CD4-positive, alpha-beta memory T cell (primary cell): ENCODE measurements around the gene PRKAG1. TPM values are rescaled to one million over a fixed set of nuclear protein-coding genes. Genes with fewer than 3 reads are reported as not detected.

Experiments used
- CTCF ChIA-PET: fragments of 350-600 bp; sonication (Branson Sonifier 250); formaldehyde crosslinking; loops from one replicate; lab custom pipeline; 2021; ENCODE audit warnings: inconsistent platforms; ENCODE audit not compliant: partially characterized antibody; lab: Charles Lee
- POLR2A ChIA-PET: fragments of 350-600 bp; sonication (Branson Sonifier 250); formaldehyde crosslinking; loops from one replicate; lab custom pipeline; 2021; ENCODE audit not compliant: partially characterized antibody; lab: Charles Lee
- DNase-seq, 5 donors: peaks; one replicate each; pipeline versions ENCODE4 v3.0.0 to v3.0.0-alpha.2; 2020 to 2022; ENCODE audit warnings: mixed read lengths in 1 of 5
- H3K27ac ChIP-seq: one replicate; pipeline ENCODE4 v1.7.0; 2013; ENCODE audit warnings: low read depth, low read length
- H3K27me3 ChIP-seq: 2 replicates; pipeline ENCODE4 v1.7.0; 2013; ENCODE audit warnings: mild to moderate bottlenecking, low read length, moderate library complexity; ENCODE audit not compliant: insufficient read depth
- H3K36me3 ChIP-seq: 2 replicates; pipeline ENCODE4 v1.7.0; 2013; ENCODE audit warnings: mild to moderate bottlenecking, low read length, moderate library complexity; ENCODE audit not compliant: insufficient read depth
- H3K4me1 ChIP-seq: 2 replicates; pipeline ENCODE4 v1.7.0; 2013; ENCODE audit warnings: mild to moderate bottlenecking, low read length, moderate library complexity; ENCODE audit not compliant: insufficient read depth
- H3K4me3 ChIP-seq, 2 donors: one replicate each; pipeline ENCODE4 v1.7.0; 2013; ENCODE audit warnings: low read length in 2 of 2, mild to moderate bottlenecking in 1 of 2
- H3K9me3 ChIP-seq, 2 donors: one replicate each; pipeline ENCODE4 v1.7.0; 2013; ENCODE audit warnings: low read length in 2 of 2, control low read depth in 1 of 2; ENCODE audit not compliant: control insufficient read depth in 1 of 2
- H3K27ac Mint-ChIP-seq, 7 donors: one replicate each; pipeline ENCODE4 v1.8.0; 2020 to 2021; ENCODE audit warnings: mixed read lengths in 7 of 7, mild to moderate bottlenecking in 6 of 7, inconsistent platforms in 3 of 7, moderate library complexity in 3 of 7
- H3K27me3 Mint-ChIP-seq, 2 donors: one replicate each; pipeline ENCODE4 v1.8.0; 2020 to 2021; ENCODE audit warnings: mixed read lengths in 2 of 2
- H3K36me3 Mint-ChIP-seq, 2 donors: one replicate each; pipeline ENCODE4 v1.8.0; 2020 to 2021; ENCODE audit warnings: mixed read lengths in 2 of 2, inconsistent platforms in 1 of 2, mild to moderate bottlenecking in 1 of 2
- H3K4me1 Mint-ChIP-seq, 4 donors: one replicate each; pipeline ENCODE4 v1.8.0; 2020 to 2021; ENCODE audit warnings: mixed read lengths in 4 of 4, mild to moderate bottlenecking in 1 of 4
- H3K4me3 Mint-ChIP-seq, 8 donors: one replicate each; pipeline ENCODE4 v1.8.0; 2020 to 2021; ENCODE audit warnings: mixed read lengths in 8 of 8, mild to moderate bottlenecking in 7 of 8, moderate library complexity in 6 of 8, inconsistent platforms in 3 of 8
- H3K9me3 Mint-ChIP-seq, 8 donors: one replicate each; pipeline ENCODE4 v1.8.0; 2020 to 2021; ENCODE audit warnings: mixed read lengths in 8 of 8, mild to moderate bottlenecking in 5 of 8, inconsistent platforms in 3 of 8, moderate library complexity in 1 of 8
- intact Hi-C: fragments of 100-400 bp; cut with micrococcal nuclease; formaldehyde crosslinking; loops from one replicate; pipeline ENCODE4 v1.15.1; 2023
- polyA plus RNA-seq, 2 donors: library from polyadenylated mRNA; unstranded; fragments of 300-500 nt; fragmentation: Illumina TruSeq; gene quantifications; one replicate each; pipeline ENCODE4 v1.2.3, GENCODE V29; 2021
- total RNA-seq, 2 experiments: library from RNA; stranded (reverse); gene quantifications; one replicate each; pipeline ENCODE4 v1.2.3, GENCODE V29; 2021

Gene PRKAG1
- total and polyA plus RNA-seq, 4 experiments from 2014 or later, result 47.8 to 53.7 (median 49.6) TPM

GRCh38 chr12:48977290-48978281, 41.0 kb downstream of the PRKAG1 start:
- Histone ChIP-seq H3K4me3 (no peak overlapping the region), H3K4me1 (peaks cover 50% of the 10 kb centered on the region), H3K27me3 (peaks cover 17% of the 10 kb centered on the region), H3K36me3 (no peaks in the 10 kb centered on the region), H3K9me3 (no peaks in the 10 kb centered on the region), H3K27ac (no peak overlapping the region)
- CTCF ChIA-PET, result interaction anchor here (1.0 to 13.4 kb wide), 22 partner anchors 10 to 128 kb away, joined by 3 to 244 read pairs (median 5); partner anchors contain the start of genes ARF3, DDN, DDX23 and FKBP11
- intact Hi-C loops, result loop anchor here (1.0 to 5.0 kb wide), 3 partner anchors 20 to 75 kb away; partner anchors contain the start of genes ARF3 and FKBP11
- H3K27ac Mint-ChIP-seq, result peak overlapping the region; percentile 57 to 97 (median 83)
- H3K4me3 Mint-ChIP-seq, result peak overlapping the region; percentile 48 to 80 (median 60)
- POLR2A ChIA-PET, result interaction anchor here (0.8 to 6.4 kb wide), 10 partner anchors 11 to 260 kb away, joined by 3 to 55 read pairs (median 14); partner anchors contain the start of genes ARF3, DDX23, FKBP11 and TUBA1B
- DNase-seq, result peak; percentile 75 to 93 (median 80)
- peaks cover 35 to 65% (median 46%) of the 10 kb centered on the region in 4 donors for H3K4me1 Mint-ChIP-seq
- H3K36me3 Mint-ChIP-seq, result peaks cover 0 to 1% of the 10 kb centered on the region in 2 donors
- H3K27me3 Mint-ChIP-seq, result peaks cover 11 to 26% of the 10 kb centered on the region in 2 donors
- peaks cover 0 to 13% (median 0%) of the 10 kb centered on the region in 8 donors for H3K9me3 Mint-ChIP-seq

GRCh38 chr12:48973941-48974673, 44.5 kb downstream of the PRKAG1 start:
- H3K27ac ChIP-seq, result no peak overlapping the region
- intact Hi-C loops, result loop anchor here (2.0 kb wide), 1 partner anchor 15 kb away; no protein-coding TSS in a partner anchor
- Mint-ChIP-seq H3K4me3 (no peak overlapping the region), H3K9me3 (peaks cover 0 to 3% (median 0%) of the 10 kb centered on the region in 8 donors), H3K27me3 (peaks cover 30 to 40% of the 10 kb centered on the region in 2 donors), H3K27ac (no peak overlapping the region), H3K4me1 (peaks cover 24 to 58% (median 43%) of the 10 kb centered on the region in 4 donors), H3K36me3 (no peaks in the 10 kb centered on the region)
- POLR2A ChIA-PET, result interaction anchor here (1.0 kb wide), 1 partner anchor 17 kb away, joined by 4 read pairs; the partner anchor contains the start of gene ARF3
- peaks cover 56% of the 10 kb centered on the region for H3K4me1 ChIP-seq
- CTCF ChIA-PET, result interaction anchor here (0.9 to 13.4 kb wide), 6 partner anchors 9 to 121 kb away, joined by 3 to 244 read pairs (median 4); partner anchors contain the start of genes ARF3 and DDN
- H3K4me3 ChIP-seq, result no peak overlapping the region
- DNase-seq, result no peak
- H3K36me3 ChIP-seq, result no peaks in the 10 kb centered on the region
- peaks cover 31% of the 10 kb centered on the region for H3K27me3 ChIP-seq
- no peaks in the 10 kb centered on the region for H3K9me3 ChIP-seq

DNA sequence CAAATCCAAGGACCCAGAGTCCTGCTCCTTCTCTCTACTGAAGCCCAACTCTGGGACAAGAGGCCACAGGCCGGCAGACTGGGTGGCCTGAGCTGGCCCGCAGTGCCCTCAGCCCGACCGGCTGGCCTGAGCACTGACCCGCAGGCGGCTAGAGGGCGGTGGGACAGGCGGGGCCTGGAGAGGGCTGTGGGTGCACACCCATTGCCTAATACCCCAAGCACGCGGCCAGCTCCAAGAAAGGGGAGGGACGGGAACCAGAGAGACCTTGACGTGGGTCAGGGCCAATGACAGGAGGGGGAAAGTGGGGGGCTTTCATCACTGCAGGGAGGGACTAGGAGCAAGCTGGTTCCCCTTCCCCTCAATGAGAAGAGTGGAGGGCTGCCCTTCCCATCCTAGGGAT, 45.0 kb downstream of the PRKAG1 start:
- POLR2A ChIA-PET, result interaction anchor here (1.0 kb wide), 1 partner anchor 16 kb away, joined by 4 read pairs; the partner anchor contains the start of gene ARF3
- Histone ChIP-seq H3K4me1 (peaks cover 51% of the 10 kb centered on the region), H3K4me3 (no peak overlapping the region), H3K27ac (no peak overlapping the region), H3K36me3 (no peaks in the 10 kb centered on the region), H3K9me3 (no peaks in the 10 kb centered on the region), H3K27me3 (peaks cover 26% of the 10 kb centered on the region)
- intact Hi-C loops, result no loop called here
- peaks cover 21 to 53% (median 40%) of the 10 kb centered on the region in 4 donors for H3K4me1 Mint-ChIP-seq
- no peak overlapping the region for H3K4me3 Mint-ChIP-seq
- no peak for DNase-seq
- no peak overlapping the region for H3K27ac Mint-ChIP-seq
- peaks cover 30 to 37% of the 10 kb centered on the region in 2 donors for H3K27me3 Mint-ChIP-seq
- peaks cover 0 to 3% (median 0%) of the 10 kb centered on the region in 8 donors for H3K9me3 Mint-ChIP-seq
- CTCF ChIA-PET, result interaction anchor here (0.9 to 13.4 kb wide), 6 partner anchors 10 to 120 kb away, joined by 3 to 244 read pairs (median 4); partner anchors contain the start of genes ARF3 and DDN
- no peaks in the 10 kb centered on the region for H3K36me3 Mint-ChIP-seq

GRCh38 chr12:48972952-48973483, 45.6 kb downstream of the PRKAG1 start:
- peaks cover 46% of the 10 kb centered on the region for H3K4me1 ChIP-seq
- H3K4me3 Mint-ChIP-seq, result peak overlapping the region in 1 of 8 donors; percentile 35

GRCh38 chr12:48972213-48972951, 46.2 kb downstream of the PRKAG1 start:
- H3K4me1 ChIP-seq, result peaks cover 40% of the 10 kb centered on the region
- no peak overlapping the region for H3K4me3 ChIP-seq
- H3K9me3 ChIP-seq, result no peaks in the 10 kb centered on the region
- Mint-ChIP-seq H3K27me3 (peaks cover 30 to 32% of the 10 kb centered on the region in 2 donors), H3K9me3 (peaks cover 0 to 2% (median 0%) of the 10 kb centered on the region in 8 donors), H3K27ac (peak overlapping the region in 2 of 7 donors; percentile 10 to 44), H3K36me3 (no peaks in the 10 kb centered on the region), H3K4me1 (peaks cover 16 to 47% (median 34%) of the 10 kb centered on the region in 4 donors), H3K4me3 (peak overlapping the region in 4 of 8 donors; percentile 66 to 88 (median 82))
- ChIA-PET CTCF (interaction anchor here (1.2 to 2.3 kb wide), 4 partner anchors 12 to 81 kb away, joined by 3 to 13 read pairs (median 3); partner anchors contain the start of gene ARF3), POLR2A (interaction anchor here (1.5 to 4.7 kb wide), 2 partner anchors 8 to 15 kb away, joined by 4 to 36 read pairs; partner anchors contain the start of genes ARF3 and WNT1)
- H3K36me3 ChIP-seq, result no peaks in the 10 kb centered on the region
- peaks cover 26% of the 10 kb centered on the region for H3K27me3 ChIP-seq
- intact Hi-C loops, result no loop called here
- no peak overlapping the region for H3K27ac ChIP-seq
- DNase-seq, result no peak

More at GRCh38 chr12:48972952-48973483, 45.6 kb downstream of the PRKAG1 start:
- ChIA-PET CTCF (interaction anchor here (0.9 to 13.4 kb wide), 7 partner anchors 10 to 120 kb away, joined by 3 to 244 read pairs (median 5); partner anchors contain the start of genes ARF3 and DDN), POLR2A (interaction anchor here (1.5 kb wide), 1 partner anchor 16 kb away, joined by 4 read pairs; the partner anchor contains the start of gene ARF3)
- Mint-ChIP-seq H3K27ac (no peak overlapping the region), H3K27me3 (peaks cover 30 to 37% of the 10 kb centered on the region in 2 donors), H3K9me3 (peaks cover 0 to 3% (median 0%) of the 10 kb centered on the region in 8 donors), H3K4me1 (peaks cover 21 to 53% (median 39%) of the 10 kb centered on the region in 4 donors), H3K36me3 (no peaks in the 10 kb centered on the region)
- DNase-seq, result no peak
- Histone ChIP-seq H3K36me3 (no peaks in the 10 kb centered on the region), H3K9me3 (no peaks in the 10 kb centered on the region), H3K27ac (no peak overlapping the region), H3K27me3 (peaks cover 26% of the 10 kb centered on the region), H3K4me3 (no peak overlapping the region)
- intact Hi-C loops, result no loop called here
